Measurements from ENCODE around the gene TBCD. TPM values are rescaled to one million over a fixed set of nuclear protein-coding genes. Genes with fewer than 3 reads are reported as not detected.

The TBCD gene
- total RNA-seq, 2 donors from 2014 or later = 64.0 to 123 TPM

- Histone ChIP-seq H3K4me3 (no peak overlapping the region), H3K27ac (no peak overlapping the region), H3K4me1 (replicated peaks) (no peaks in the 10 kb centered on the region), H3K27me3 (replicated peaks; ENCODE audit: insufficient read depth) (no peaks in the 10 kb centered on the region), H3K9me3 (no peaks in the 10 kb centered on the region), H3K36me3 (no peaks in the 10 kb centered on the region)
- intact Hi-C loops (cut with DNase I) = no loop called here
- 68% methylated on average over 19 of the region's 19 CpGs for WGBS
- DNase-seq (ENCODE audit: low spot score) = no peak
- TF ChIP-seq POLR2AphosphoS5 (IDR thresholded peaks at IDR 0.05) = no peak
- TF ChIP-seq POLR2A (IDR thresholded peaks at IDR 0.05) = no peak
- no peak for TF ChIP-seq CTCF (IDR thresholded peaks at IDR 0.05)
Observed at GRCh38 chr17:82907797-82908542, 156.1 kb downstream of the TBCD start.

- TF ChIP-seq CTCF (IDR thresholded peaks at IDR 0.05) (no peak), POLR2AphosphoS5 (IDR thresholded peaks at IDR 0.05) (no peak), POLR2A (IDR thresholded peaks at IDR 0.05) (no peak)
- Histone ChIP-seq H3K36me3 (no peaks in the 10 kb centered on the region), H3K4me1 (replicated peaks) (no peaks in the 10 kb centered on the region), H3K27ac (no peak overlapping the region), H3K4me3 (no peak overlapping the region), H3K27me3 (replicated peaks; ENCODE audit: insufficient read depth) (no peaks in the 10 kb centered on the region), H3K9me3 (no peaks in the 10 kb centered on the region)
- DNase-seq (ENCODE audit: low spot score) = no peak
- 68% methylated on average over 13 of the region's 13 CpGs for WGBS
- intact Hi-C loops (cut with DNase I) = no loop called here
Observed at GRCh38 chr17:82908543-82909160, 156.8 kb downstream of the TBCD start.

DNA sequence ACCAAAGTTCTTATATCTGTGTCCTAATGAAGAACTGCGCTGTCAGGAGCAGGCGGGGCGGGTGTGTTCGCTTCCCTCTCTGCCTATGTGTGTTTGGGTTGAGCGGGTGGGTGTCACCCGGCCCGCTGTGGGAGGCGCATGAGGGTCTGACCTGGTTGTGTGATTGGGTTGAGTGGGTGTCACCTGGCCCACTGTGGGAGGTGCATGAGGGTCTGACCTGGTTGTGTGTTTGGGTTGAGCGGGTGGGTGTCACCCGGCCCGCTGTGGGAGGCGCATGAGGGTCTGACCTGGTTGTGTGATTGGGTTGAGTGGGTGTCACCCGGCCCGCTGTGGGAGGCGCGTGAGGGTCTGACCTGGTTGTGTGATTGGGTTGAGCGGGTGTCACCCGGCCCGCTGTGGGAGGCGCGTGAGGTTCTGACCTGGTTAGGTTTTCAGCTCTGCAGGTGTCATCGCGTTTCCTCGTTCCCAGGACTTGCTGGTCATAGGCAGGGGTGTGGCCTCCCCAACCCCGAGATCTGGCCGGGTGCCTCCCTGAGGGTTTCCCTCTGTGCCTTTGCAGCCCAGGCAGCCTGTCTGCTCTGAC is 157.5 kb downstream of the TBCD start:
- Histone ChIP-seq H3K4me1 (replicated peaks) (no peaks in the 10 kb centered on the region), H3K9me3 (no peaks in the 10 kb centered on the region), H3K27ac (peak overlapping the region in 1 of 2 donors; percentile 6), H3K27me3 (replicated peaks; ENCODE audit: insufficient read depth) (no peaks in the 10 kb centered on the region), H3K36me3 (no peaks in the 10 kb centered on the region), H3K4me3 (no peak overlapping the region)
- intact Hi-C loops (cut with DNase I) = no loop called here
- no peak for TF ChIP-seq POLR2AphosphoS5 (IDR thresholded peaks at IDR 0.05)
- no peak for TF ChIP-seq CTCF (IDR thresholded peaks at IDR 0.05)
- 84% methylated on average over 22 of the region's 26 CpGs for WGBS
- DNase-seq (ENCODE audit: low spot score) = no peak

GRCh38 chr17:82910041-82910481 is 158.2 kb downstream of the TBCD start:
- Histone ChIP-seq H3K27me3 (replicated peaks; ENCODE audit: insufficient read depth) (no peaks in the 10 kb centered on the region), H3K27ac (peak overlapping the region; percentile 6 to 44), H3K4me3 (no peak overlapping the region), H3K9me3 (no peaks in the 10 kb centered on the region), H3K36me3 (no peaks in the 10 kb centered on the region), H3K4me1 (replicated peaks) (no peaks in the 10 kb centered on the region)
- DNase-seq (ENCODE audit: low spot score) = no peak
- intact Hi-C loops (cut with DNase I) = no loop called here
- TF ChIP-seq POLR2A (IDR thresholded peaks at IDR 0.05) = no peak
- no peak for TF ChIP-seq CTCF (IDR thresholded peaks at IDR 0.05)
- TF ChIP-seq POLR2AphosphoS5 (IDR thresholded peaks at IDR 0.05) = no peak
- 43% methylated on average over 12 of the region's 12 CpGs for WGBS
